ENCODE results near the gene AHNAK.

GRCh38 chr11:62567018-62567633 is 20.5 kb upstream of the AHNAK start:
- no peak for TF ChIP-seq JUND (IDR thresholded peaks at IDR 0.05; ENCODE audit: low read length)
- no peak for TF ChIP-seq CTCF (IDR thresholded peaks at IDR 0.05; ENCODE audit: control extremely low read depth in 1 of 3, insufficient read depth in 1 of 3, low read depth in 1 of 3, low read length in 3 of 3)
